ENCODE results near the gene ULK2.
"Not testable (repeated sequence)": the region's sequence is repeated elsewhere in the genome, so short reads cannot be mapped to it uniquely, and the experiment has no call there.

The ULK2 gene

GRCh38 chr17:19766016-19766415 is 101.7 kb downstream of the ULK2 start:
- no peak for DNase-seq

- not testable (repeated sequence) for DNase-seq
These were observed 103.7 kb downstream of the ULK2 start for GRCh38 chr17:19763991-19764390.

GRCh38 chr17:19763416-19763815 is 104.3 kb downstream of the ULK2 start:
- DNase-seq: no peak

- DNase-seq: no peak
These were observed 105.2 kb downstream of the ULK2 start for GRCh38 chr17:19762515-19762961.

GRCh38 chr17:19760746-19761145 is 107.0 kb downstream of the ULK2 start:
- no peak for DNase-seq

GRCh38 chr17:19759568-19760549 is 107.9 kb downstream of the ULK2 start:
- DNase-seq: no peak

- DNase-seq: no peak
These were observed 110.1 kb downstream of the ULK2 start for GRCh38 chr17:19757536-19758180.

GRCh38 chr17:19756546-19756945 is 111.2 kb downstream of the ULK2 start:
- no peak for DNase-seq

GRCh38 chr17:19755821-19756510 is 111.8 kb downstream of the ULK2 start:
- DNase-seq: no peak

GRCh38 chr17:19755392-19755791 is 112.3 kb downstream of the ULK2 start:
- no peak for DNase-seq

- no peak for DNase-seq
These were observed 113.9 kb downstream of the ULK2 start for GRCh38 chr17:19753661-19754463.

GRCh38 chr17:19753051-19753509 is 114.7 kb downstream of the ULK2 start:
- DNase-seq: no peak

GRCh38 chr17:19752216-19753050 is 115.3 kb downstream of the ULK2 start:
- no peak for DNase-seq

- DNase-seq: no peak
These were observed 116.9 kb downstream of the ULK2 start for GRCh38 chr17:19750835-19751234.

- DNase-seq: no peak
These were observed 117.6 kb downstream of the ULK2 start for GRCh38 chr17:19750020-19750572.

GRCh38 chr17:19748807-19749193 is 118.9 kb downstream of the ULK2 start:
- DNase-seq: no peak

GRCh38 chr17:19747829-19748806 is 119.6 kb downstream of the ULK2 start, which contains the start of gene ALDH3A1:
TSS of gene ALDH3A1 (minus strand) at chr17:19748298. CDS start at chr17:19745129, 3,169 bp downstream.
- no peak for DNase-seq

- DNase-seq: no peak
These were observed 120.5 kb downstream of the ULK2 start for GRCh38 chr17:19747159-19747719.

- DNase-seq: no peak
These were observed 121.2 kb downstream of the ULK2 start for GRCh38 chr17:19746517-19746916.
